Measurements from ENCODE around the gene HES2.

DNA sequence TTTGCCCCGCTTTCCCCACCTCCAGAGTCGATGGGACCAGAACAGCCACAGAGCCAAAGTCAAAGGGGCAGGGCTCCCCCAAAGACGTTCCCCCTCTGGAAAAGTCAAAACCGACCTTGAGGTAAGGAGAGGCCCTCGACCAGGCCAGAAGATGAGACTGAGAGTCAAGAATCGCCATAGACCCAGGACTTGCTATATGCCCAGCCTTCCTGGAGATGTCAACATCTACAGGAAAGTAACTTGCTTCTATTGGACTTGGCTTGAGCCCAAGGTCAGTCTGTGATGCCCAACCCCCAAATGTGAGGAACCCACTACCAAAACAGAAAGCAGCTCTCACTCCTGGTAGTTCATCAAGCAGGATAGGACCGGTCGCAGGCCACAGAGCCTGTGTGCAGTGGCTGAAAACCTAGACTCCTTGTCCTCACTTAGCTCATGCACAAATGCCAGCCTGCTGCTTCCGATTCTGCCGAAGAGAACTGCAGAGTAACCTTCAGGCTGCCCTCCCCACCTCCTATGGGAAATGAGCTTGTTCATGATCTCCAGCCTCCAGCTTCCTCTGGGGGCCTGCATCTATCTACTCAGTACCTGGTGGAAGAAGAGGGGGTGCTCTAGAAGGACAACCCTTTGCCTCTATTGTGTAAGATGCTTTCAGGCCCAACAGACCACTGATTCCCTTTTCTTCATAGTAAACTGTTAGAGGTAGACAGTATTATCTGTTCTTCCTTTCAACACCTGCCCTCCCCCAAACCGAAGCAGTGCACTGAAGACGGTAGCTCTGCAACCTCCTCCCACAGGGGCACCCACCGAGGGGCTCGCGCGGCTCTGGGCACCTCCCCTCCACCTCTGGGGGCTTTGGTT, 27.5 kb downstream of the HES2 start:
- TF ChIP-seq, protein P1, sequence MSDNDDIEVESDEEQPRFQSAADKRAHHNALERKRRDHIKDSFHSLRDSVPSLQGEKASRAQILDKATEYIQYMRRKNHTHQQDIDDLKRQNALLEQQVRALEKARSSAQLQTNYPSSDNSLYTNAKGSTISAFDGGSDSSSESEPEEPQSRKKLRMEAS (IDR thresholded peaks at IDR 0.05), result no peak
- TF ChIP-seq CTCF (IDR thresholded peaks at IDR 0.05), result no peak
- TF ChIP-seq PBX3 (IDR thresholded peaks at IDR 0.05), result no peak
- TF ChIP-seq, protein P2, sequence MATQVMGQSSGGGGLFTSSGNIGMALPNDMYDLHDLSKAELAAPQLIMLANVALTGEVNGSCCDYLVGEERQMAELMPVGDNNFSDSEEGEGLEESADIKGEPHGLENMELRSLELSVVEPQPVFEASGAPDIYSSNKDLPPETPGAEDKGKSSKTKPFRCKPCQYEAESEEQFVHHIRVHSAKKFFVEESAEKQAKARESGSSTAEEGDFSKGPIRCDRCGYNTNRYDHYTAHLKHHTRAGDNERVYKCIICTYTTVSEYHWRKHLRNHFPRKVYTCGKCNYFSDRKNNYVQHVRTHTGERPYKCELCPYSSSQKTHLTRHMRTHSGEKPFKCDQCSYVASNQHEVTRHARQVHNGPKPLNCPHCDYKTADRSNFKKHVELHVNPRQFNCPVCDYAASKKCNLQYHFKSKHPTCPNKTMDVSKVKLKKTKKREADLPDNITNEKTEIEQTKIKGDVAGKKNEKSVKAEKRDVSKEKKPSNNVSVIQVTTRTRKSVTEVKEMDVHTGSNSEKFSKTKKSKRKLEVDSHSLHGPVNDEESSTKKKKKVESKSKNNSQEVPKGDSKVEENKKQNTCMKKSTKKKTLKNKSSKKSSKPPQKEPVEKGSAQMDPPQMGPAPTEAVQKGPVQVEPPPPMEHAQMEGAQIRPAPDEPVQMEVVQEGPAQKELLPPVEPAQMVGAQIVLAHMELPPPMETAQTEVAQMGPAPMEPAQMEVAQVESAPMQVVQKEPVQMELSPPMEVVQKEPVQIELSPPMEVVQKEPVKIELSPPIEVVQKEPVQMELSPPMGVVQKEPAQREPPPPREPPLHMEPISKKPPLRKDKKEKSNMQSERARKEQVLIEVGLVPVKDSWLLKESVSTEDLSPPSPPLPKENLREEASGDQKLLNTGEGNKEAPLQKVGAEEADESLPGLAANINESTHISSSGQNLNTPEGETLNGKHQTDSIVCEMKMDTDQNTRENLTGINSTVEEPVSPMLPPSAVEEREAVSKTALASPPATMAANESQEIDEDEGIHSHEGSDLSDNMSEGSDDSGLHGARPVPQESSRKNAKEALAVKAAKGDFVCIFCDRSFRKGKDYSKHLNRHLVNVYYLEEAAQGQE (IDR thresholded peaks at IDR 0.05), result no peak
- no peak for TF ChIP-seq KDM1A (IDR thresholded peaks at IDR 0.05; ENCODE audit: low read depth)
- no peak for TF ChIP-seq MAZ (IDR thresholded peaks at IDR 0.05; ENCODE audit: borderline replicate concordance, low read depth, low read length)
- no peak for TF ChIP-seq POLR2A (IDR thresholded peaks at IDR 0.05; ENCODE audit: low read length)
- TF ChIP-seq EP300 (IDR thresholded peaks at IDR 0.05), result no peak
- TF ChIP-seq SMC3 (IDR thresholded peaks at IDR 0.05), result no peak
- no peak for TF ChIP-seq HDAC2 (IDR thresholded peaks at IDR 0.05)
- TF ChIP-seq PHF8 (IDR thresholded peaks at IDR 0.05; ENCODE audit: borderline replicate concordance, low read depth), result no peak

Data from A549 (cell line).